Activated CD8-positive, alpha-beta T cell treated with anti-CD3 and anti-CD28 coated beads, Interleukin-2, amount 10 ng/mL, durations not matched to agents 7 days and 5 days (primary cell): Measurements from ENCODE around the gene REN. TPM values are rescaled to one million over a fixed set of nuclear protein-coding genes. Genes with fewer than 3 reads are reported as not detected.

Experiments
- ATAC-seq: fragments of 150-1000 bp; cut with Tn5 transposase; one replicate; pipeline ENCODE4 v1.10.0; 2021; ENCODE audit warnings: moderate library complexity
- CTCF ChIA-PET: fragments of 350-600 bp; sonication (Branson Sonifier 250); formaldehyde crosslinking; loops from one replicate; lab custom pipeline; 2021; ENCODE audit warnings: antibody characterized with exemption; lab: Charles Lee
- POLR2A ChIA-PET: fragments of 350-600 bp; sonication (Branson Sonifier 250); formaldehyde crosslinking; loops from one replicate; lab custom pipeline; 2021; ENCODE audit warnings: antibody characterized with exemption; lab: Charles Lee
- DNase-seq: peaks from one replicate; pipeline ENCODE4 v3.0.0-alpha.2; 2020
- H3K27ac Mint-ChIP-seq: one replicate; pipeline ENCODE4 v1.8.0; 2021; ENCODE audit warnings: mild to moderate bottlenecking, mixed read lengths
- H3K27me3 Mint-ChIP-seq: one replicate; pipeline ENCODE4 v1.8.0; 2021; ENCODE audit warnings: low read depth, mixed read lengths
- H3K36me3 Mint-ChIP-seq: one replicate; pipeline ENCODE4 v1.8.0; 2021; ENCODE audit warnings: low read depth, mixed read lengths
- H3K4me1 Mint-ChIP-seq: one replicate; pipeline ENCODE4 v1.8.0; 2021; ENCODE audit warnings: low read depth, mixed read lengths
- H3K4me3 Mint-ChIP-seq: one replicate; pipeline ENCODE4 v1.8.0; 2021; ENCODE audit warnings: mild to moderate bottlenecking, mixed read lengths
- H3K9me3 Mint-ChIP-seq: one replicate; pipeline ENCODE4 v1.8.0; 2022; ENCODE audit warnings: mixed read lengths; ENCODE audit not compliant: insufficient read depth
- total RNA-seq, 2 experiments: library from RNA; stranded (reverse); gene quantifications; one replicate each; pipeline ENCODE4 v1.2.3, GENCODE V29; 2021

The REN gene
- not detected for total RNA-seq

DNA sequence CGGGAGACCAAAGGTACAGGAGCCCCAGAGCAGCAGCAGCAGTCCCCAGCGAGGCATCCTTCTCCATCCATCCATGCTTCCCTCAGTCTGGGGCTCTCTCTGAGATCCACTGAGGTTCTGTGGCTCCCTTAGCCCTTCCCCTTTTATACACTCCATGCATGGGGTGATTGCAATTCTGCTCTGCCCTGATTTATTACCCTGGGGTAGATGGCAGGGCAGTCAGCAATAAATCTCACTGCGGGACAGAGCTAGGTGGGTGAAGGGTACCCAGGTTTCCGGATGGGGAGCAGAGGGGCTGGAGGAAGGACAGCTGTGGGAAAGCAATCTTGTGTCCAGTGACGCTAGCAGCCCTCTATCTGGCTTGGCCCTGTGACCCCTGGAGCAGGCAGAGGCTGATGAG is at the start of gene REN:
TSS of gene REN (minus strand) at position 119 of the 400 bp plus-strand sequence. CDS start at position 75, 44 bp downstream.
- DNase-seq (no peak), ATAC-seq (no peak)
- ChIA-PET POLR2A (interaction anchor here (0.9 kb wide), 1 partner anchor 43 kb away, joined by 3 read pairs; no protein-coding TSS in a partner anchor), CTCF (interaction anchor here (2.0 to 9.8 kb wide), 4 partner anchors 23 to 641 kb away, joined by 6 to 122 read pairs (median 19); partner anchors contain the start of gene PLEKHA6)
- peaks cover 13% of the 10 kb centered on the region for H3K9me3 Mint-ChIP-seq
- H3K36me3 Mint-ChIP-seq = peaks cover 3% of the 10 kb centered on the region
- H3K27me3 Mint-ChIP-seq = peaks cover 2% of the 10 kb centered on the region
- no peak within 1 kb of the TSS for H3K27ac Mint-ChIP-seq
- H3K4me3 Mint-ChIP-seq = no peak within 1 kb of the TSS
- no peaks in the 10 kb centered on the region for H3K4me1 Mint-ChIP-seq

DNA sequence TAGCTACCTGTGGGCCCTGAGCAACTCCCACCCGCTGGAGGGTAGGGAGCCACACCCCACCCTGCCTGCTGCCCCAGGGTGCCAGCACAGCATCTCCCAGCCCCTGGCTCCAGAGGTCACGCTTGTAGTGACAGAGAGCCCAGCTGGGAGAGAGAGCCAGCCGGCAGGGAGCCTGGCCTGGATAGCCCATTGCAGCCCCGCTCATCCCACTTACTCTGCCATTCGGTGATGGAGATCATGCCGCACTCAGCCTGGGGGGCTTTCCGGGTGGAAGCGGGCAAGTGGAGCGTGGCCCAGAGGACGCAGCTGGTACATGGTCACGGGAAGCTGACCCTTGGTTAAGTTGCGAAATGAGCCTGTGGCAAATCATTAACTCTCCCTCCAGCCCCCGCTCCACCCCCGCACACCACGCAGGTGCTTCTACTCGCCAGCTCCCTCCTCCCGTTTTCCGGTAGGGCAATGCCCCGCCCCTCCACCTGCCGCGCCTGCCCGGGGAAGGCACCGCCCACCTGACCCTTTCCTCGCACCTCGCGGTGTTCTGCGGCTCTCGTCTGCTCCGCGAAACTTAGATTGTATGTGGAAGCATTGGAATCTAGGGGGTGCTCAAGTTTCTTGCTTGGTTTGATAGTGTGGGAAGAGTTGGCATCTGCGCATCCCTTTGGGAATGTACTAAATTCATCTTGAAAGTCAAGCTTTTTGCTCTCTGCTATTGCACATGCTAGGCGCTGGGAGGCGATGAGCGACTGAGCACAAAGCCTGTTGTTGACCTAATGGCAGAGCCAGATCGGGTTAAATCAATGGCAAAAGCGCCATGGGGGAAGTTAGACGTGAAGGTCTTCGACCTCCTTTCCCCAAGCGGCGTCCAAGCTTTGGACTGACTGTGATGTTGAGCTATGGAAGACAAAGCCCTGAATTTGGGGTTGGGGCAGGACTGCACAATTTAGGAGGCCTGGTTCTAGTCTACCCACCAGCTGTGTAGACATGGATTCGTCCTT is 47.8 kb upstream of the REN start, which contains the start of gene GOLT1A:
TSS of gene GOLT1A (minus strand) at position 321 of the 995 bp plus-strand sequence. CDS start at position 239, 82 bp downstream.
- ATAC-seq = peak; percentile 73
- H3K4me3 Mint-ChIP-seq = peak within 1 kb of the TSS; percentile 12

DNA sequence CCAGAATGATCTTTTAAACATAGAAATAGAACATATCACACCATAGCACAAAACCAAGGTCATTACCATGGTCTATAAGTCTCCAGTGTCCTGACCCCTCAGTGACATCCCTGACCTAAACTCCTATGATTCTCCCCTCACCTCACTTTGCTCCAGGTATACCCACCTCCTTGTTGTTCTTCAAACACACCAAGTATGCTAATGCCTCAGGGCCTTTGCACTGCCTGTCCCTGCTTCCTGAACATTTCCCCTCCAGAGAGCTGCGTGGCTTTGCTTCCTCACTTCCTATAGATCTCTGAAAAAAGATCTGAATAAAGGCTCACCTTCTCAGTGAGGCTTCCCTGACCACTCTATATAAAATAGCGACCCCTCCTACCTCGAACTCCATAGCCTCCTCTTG is 46.6 kb upstream of the REN start:
- H3K4me3 Mint-ChIP-seq = no peak overlapping the region
- no peak overlapping the region for H3K27ac Mint-ChIP-seq
- H3K4me1 Mint-ChIP-seq = peaks cover 7% of the 10 kb centered on the region
- DNase-seq (no peak), ATAC-seq (no peak)
- POLR2A ChIA-PET = no interaction called here
- peaks cover 22% of the 10 kb centered on the region for H3K27me3 Mint-ChIP-seq
- no peaks in the 10 kb centered on the region for H3K9me3 Mint-ChIP-seq
- H3K36me3 Mint-ChIP-seq = no peaks in the 10 kb centered on the region
- CTCF ChIA-PET = interaction anchor here (1.6 to 3.7 kb wide), 2 partner anchors 50 to 186 kb away, joined by 8 to 15 read pairs; no protein-coding TSS in a partner anchor

More for the DNA sequence above, 47.8 kb upstream of the REN start, which contains the start of gene GOLT1A:
- no peaks in the 10 kb centered on the region for H3K36me3 Mint-ChIP-seq
- peak; percentile 54 for DNase-seq
- H3K9me3 Mint-ChIP-seq = no peaks in the 10 kb centered on the region
- ChIA-PET CTCF (interaction anchor here (0.7 to 3.7 kb wide), 13 partner anchors 8 to 185 kb away, joined by 3 to 29 read pairs (median 5); partner anchors contain the start of gene PLEKHA6), POLR2A (interaction anchor here (0.6 to 0.7 kb wide), 2 partner anchors 16 to 572 kb away, joined by 3 read pairs; no protein-coding TSS in a partner anchor)
- H3K27me3 Mint-ChIP-seq = peaks cover 15% of the 10 kb centered on the region
- peaks cover 16% of the 10 kb centered on the region for H3K4me1 Mint-ChIP-seq
- no peak within 1 kb of the TSS for H3K27ac Mint-ChIP-seq

DNA sequence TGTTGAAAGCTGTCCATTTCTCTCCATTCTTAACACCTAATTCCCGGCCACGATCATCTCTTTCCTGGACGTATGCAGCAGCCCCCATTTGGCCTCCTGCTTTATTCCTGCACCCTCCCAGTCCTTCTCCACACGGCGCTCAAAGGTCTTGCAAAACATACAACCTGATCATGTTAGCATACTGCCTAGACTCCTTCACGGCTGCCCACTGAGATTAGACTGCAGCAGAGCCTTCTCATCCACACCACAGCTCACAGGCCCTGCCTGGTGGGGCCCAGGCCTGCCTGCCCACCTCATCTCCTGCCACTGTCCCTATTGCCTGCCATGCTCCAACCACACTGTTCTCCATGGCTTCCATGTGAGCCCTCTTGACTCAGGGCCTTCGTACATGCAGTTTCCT is 44.9 kb upstream of the REN start:
- no peak for ATAC-seq
- no peak for DNase-seq
- POLR2A ChIA-PET = no interaction called here
- no peaks in the 10 kb centered on the region for H3K36me3 Mint-ChIP-seq
- no peak overlapping the region for H3K27ac Mint-ChIP-seq
- CTCF ChIA-PET = no interaction called here
- H3K27me3 Mint-ChIP-seq = peaks cover 32% of the 10 kb centered on the region
- no peaks in the 10 kb centered on the region for H3K9me3 Mint-ChIP-seq
- no peak overlapping the region for H3K4me3 Mint-ChIP-seq
- peaks cover 7% of the 10 kb centered on the region for H3K4me1 Mint-ChIP-seq

DNA sequence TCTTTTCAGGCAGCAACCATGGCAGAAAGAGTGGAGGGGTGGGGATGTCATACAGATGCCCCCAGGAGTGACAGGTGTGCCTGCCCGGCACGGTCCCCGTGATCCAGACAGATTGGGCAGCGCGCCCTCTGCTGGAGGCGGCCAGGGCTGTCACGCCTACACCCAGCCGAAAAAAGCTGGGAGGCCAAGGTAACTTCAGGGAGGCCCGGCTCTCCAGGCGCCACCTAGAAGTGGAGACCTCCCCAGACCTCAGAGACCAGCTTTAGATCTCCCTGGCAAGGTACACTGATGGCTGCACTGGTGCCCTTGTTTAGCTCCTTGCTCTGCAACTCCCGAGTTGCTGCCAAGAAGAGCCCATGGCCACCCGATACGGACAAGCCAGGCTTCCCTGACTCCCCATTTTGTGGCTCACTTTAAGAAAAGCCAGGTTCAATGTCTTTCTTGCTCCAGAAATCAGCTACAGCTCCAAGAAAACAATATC is 41.0 kb upstream of the REN start:
- DNase-seq = peak; percentile 79
- no peaks in the 10 kb centered on the region for H3K4me1 Mint-ChIP-seq
- H3K36me3 Mint-ChIP-seq = no peaks in the 10 kb centered on the region
- H3K27me3 Mint-ChIP-seq = peaks cover 47% of the 10 kb centered on the region
- H3K4me3 Mint-ChIP-seq = no peak overlapping the region
- POLR2A ChIA-PET = no interaction called here
- CTCF ChIA-PET = interaction anchor here (0.5 to 4.3 kb wide), 33 partner anchors 9 to 342 kb away, joined by 3 to 44 read pairs (median 4); partner anchors contain the start of genes KISS1 and REN
- peak; percentile 99 for ATAC-seq
- no peak overlapping the region for H3K27ac Mint-ChIP-seq
- no peaks in the 10 kb centered on the region for H3K9me3 Mint-ChIP-seq

DNA sequence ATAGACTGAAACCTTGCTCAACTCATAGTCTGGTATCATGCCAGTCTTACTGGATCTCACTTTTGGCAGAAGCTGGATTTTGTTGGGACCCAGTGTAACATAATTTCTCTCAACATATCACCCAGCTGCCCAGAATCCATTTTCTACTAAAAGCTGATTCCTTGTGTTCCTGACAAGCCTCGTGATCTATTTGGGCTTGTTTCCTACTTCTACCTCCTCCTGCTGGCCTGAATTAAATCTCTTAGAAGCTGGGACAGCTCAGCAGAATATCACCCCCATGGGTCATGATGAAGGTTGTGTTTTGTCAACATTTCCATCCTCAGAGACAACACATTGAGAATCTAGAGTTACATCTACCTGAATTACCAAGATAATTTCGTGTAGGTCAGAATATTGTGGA is 40.0 kb upstream of the REN start:
- Mint-ChIP-seq H3K27me3 (peaks cover 47% of the 10 kb centered on the region), H3K4me1 (no peaks in the 10 kb centered on the region), H3K36me3 (no peaks in the 10 kb centered on the region), H3K4me3 (no peak overlapping the region), H3K9me3 (no peaks in the 10 kb centered on the region), H3K27ac (no peak overlapping the region)
- ChIA-PET CTCF (interaction anchor here (0.6 to 4.3 kb wide), 17 partner anchors 8 to 605 kb away, joined by 3 to 44 read pairs (median 8); partner anchors contain the start of genes GOLT1A, KISS1 and REN), POLR2A (no interaction called here)
- no peak for DNase-seq
- ATAC-seq = no peak

DNA sequence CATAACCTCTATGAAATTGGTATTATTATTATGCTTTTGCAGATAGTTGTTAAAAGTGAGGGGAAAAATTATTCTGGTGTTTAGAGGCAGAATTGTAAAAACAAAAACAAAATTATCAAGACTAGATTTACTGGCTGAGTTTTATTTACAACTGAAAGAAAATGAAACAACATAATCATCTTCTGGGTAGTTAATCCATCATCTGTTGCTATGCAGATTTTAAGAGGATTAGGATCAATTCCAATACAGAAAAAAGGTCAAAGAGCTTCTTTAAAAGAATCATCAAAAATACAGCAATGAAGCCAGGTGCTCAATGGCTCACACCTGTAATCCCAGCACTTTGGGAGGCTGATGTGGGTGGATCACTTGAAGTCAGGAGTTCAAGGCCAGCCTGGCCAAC is 39.3 kb upstream of the REN start:
- CTCF ChIA-PET = interaction anchor here (0.6 to 4.3 kb wide), 12 partner anchors 8 to 604 kb away, joined by 4 to 44 read pairs (median 20); partner anchors contain the start of genes GOLT1A, KISS1 and REN
- no peaks in the 10 kb centered on the region for H3K36me3 Mint-ChIP-seq
- no peaks in the 10 kb centered on the region for H3K9me3 Mint-ChIP-seq
- POLR2A ChIA-PET = no interaction called here
- H3K4me1 Mint-ChIP-seq = no peaks in the 10 kb centered on the region
- H3K27ac Mint-ChIP-seq = no peak overlapping the region
- no peak for DNase-seq
- peaks cover 47% of the 10 kb centered on the region for H3K27me3 Mint-ChIP-seq
- no peak overlapping the region for H3K4me3 Mint-ChIP-seq
- no peak for ATAC-seq

DNA sequence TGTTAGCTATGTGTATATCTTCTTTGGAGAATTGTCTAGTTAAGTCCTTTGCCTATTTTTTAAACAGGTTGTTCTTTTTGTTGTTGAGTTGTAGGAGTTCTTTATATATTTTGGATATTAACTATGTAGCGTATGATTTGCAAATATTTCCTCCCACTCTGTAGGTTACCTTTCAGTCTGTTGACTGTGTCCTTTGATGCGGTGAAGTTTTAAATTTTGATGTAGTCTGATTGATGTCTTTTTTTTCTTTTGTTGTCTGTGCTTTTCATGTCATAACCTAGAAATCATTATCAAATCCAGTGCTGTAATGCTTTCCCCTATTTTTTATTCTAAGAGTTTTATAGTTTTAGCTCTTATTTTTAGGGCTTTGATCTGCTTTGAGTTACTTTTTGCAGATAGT is 38.8 kb upstream of the REN start:
- Mint-ChIP-seq H3K36me3 (no peaks in the 10 kb centered on the region), H3K27me3 (peaks cover 44% of the 10 kb centered on the region), H3K9me3 (no peaks in the 10 kb centered on the region), H3K4me1 (no peaks in the 10 kb centered on the region), H3K4me3 (no peak overlapping the region), H3K27ac (no peak overlapping the region)
- no peak for DNase-seq
- ChIA-PET CTCF (interaction anchor here (0.7 to 4.3 kb wide), 7 partner anchors 9 to 194 kb away, joined by 3 to 44 read pairs (median 18); partner anchors contain the start of gene GOLT1A), POLR2A (no interaction called here)
- no peak for ATAC-seq

DNA sequence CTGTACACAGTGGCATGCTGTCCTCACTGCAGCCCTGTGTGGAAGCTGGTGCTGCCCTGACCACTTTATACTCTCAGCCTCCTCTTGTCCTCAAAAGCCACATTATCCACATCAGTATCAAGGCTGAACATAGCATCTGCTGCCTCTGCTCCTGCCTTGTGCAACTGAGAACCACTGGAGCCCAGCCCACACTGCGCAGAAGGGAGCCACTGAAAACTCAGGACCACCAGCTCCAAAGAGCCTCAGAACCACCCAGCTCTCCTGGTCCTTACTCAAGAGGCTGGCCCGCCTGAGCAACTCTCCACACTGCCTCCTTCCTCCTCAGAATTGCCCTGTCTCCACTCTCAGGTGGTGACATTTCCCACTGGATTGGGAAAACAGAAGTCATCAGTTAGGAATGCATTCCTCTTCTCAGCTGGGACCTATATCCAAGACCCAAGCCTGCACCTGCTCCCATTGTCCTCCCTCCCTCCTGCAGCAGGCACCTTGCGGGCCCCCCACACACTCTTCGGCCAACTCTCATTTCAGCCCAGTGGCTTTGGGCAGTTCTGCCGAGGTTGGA is 37.1 kb upstream of the REN start:
- no peak overlapping the region for H3K4me3 Mint-ChIP-seq
- H3K36me3 Mint-ChIP-seq = no peaks in the 10 kb centered on the region
- H3K4me1 Mint-ChIP-seq = no peaks in the 10 kb centered on the region
- ChIA-PET CTCF (no interaction called here), POLR2A (interaction anchor here (0.6 kb wide), 1 partner anchor 13 kb away, joined by 3 read pairs; no protein-coding TSS in a partner anchor)
- ATAC-seq = no peak
- H3K27me3 Mint-ChIP-seq = peaks cover 36% of the 10 kb centered on the region
- no peak for DNase-seq
- no peaks in the 10 kb centered on the region for H3K9me3 Mint-ChIP-seq
- no peak overlapping the region for H3K27ac Mint-ChIP-seq

DNA sequence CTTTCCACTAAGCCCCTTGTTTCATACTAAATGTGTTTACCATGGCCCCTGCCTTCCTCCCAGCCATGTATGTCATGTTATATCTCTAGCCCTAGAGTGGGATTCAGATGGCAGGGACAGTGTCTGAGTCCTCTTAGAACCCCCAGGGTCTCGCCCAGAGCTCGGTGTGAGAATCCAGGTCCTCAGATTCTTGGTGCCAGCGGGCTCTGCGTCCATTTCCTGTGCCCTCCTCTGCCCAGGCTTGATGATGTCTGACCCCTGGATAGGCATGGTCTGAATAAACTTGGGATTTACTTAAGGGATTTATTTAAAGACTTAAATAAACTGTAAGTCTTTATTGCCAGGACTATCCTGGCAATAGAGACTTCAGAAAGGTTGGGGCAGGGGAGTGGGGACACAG is 36.3 kb upstream of the REN start:
- no peak overlapping the region for H3K4me3 Mint-ChIP-seq
- POLR2A ChIA-PET = interaction anchor here (0.6 kb wide), 1 partner anchor 12 kb away, joined by 3 read pairs; no protein-coding TSS in a partner anchor
- no peaks in the 10 kb centered on the region for H3K4me1 Mint-ChIP-seq
- H3K36me3 Mint-ChIP-seq = no peaks in the 10 kb centered on the region
- ATAC-seq = no peak
- CTCF ChIA-PET = no interaction called here
- no peaks in the 10 kb centered on the region for H3K9me3 Mint-ChIP-seq
- DNase-seq = no peak
- peaks cover 34% of the 10 kb centered on the region for H3K27me3 Mint-ChIP-seq
- H3K27ac Mint-ChIP-seq = no peak overlapping the region

DNA sequence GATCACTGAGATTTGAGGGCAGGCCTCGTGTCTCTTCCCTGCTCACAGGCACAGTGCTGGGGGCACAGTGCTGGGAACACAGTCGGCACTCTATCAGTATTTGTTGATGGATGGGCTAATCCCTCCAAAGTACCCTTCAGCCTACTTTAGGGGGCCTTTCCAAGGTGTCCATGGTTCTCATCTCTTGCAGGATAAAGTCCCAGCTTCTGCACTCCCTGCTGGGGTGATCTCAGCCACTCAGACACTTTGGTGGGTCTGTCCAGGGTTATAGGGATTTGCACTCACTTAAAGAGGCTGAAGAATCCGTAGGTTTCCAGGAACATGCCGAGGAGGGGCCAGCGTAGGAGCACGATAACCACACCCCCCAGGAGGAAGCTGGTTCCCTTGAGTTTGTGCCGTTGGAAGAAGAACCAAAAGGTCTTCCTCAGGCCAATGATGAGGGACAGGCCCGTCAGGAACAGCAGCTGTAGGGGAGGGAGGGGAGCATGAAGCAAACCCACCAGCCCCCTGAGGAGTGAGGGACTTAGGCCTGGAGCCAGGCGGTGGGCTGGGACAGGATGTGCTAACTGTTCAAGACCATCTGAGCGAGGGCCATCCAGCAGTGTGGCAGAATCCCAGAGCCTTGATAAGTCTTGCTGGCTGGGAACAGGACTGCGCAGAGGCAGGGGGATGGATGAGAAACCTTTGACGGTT is 35.4 kb upstream of the REN start:
- H3K27me3 Mint-ChIP-seq = peaks cover 28% of the 10 kb centered on the region
- ATAC-seq (no peak), DNase-seq (no peak)
- H3K4me3 Mint-ChIP-seq = no peak overlapping the region
- ChIA-PET POLR2A (no interaction called here), CTCF (no interaction called here)
- H3K4me1 Mint-ChIP-seq = no peaks in the 10 kb centered on the region
- H3K27ac Mint-ChIP-seq = no peak overlapping the region
- H3K36me3 Mint-ChIP-seq = no peaks in the 10 kb centered on the region
- no peaks in the 10 kb centered on the region for H3K9me3 Mint-ChIP-seq
